Measurements from ENCODE around the gene PNPLA7.
"Not testable (repeated sequence)": the region's sequence is repeated elsewhere in the genome, so short reads cannot be mapped to it uniquely, and the experiment has no call there.

Gene PNPLA7

GRCh38 chr9:137544176-137544760 lies 5.9 kb downstream of the PNPLA7 start:
- peaks cover 11% of the 10 kb centered on the region for H3K36me3 Mint-ChIP-seq (ENCODE audit: low read depth)
- peaks cover 16% of the 10 kb centered on the region for H3K4me1 Mint-ChIP-seq (ENCODE audit: low read depth)
- peak overlapping the region; percentile 1 for H3K27ac Mint-ChIP-seq
- no peaks in the 10 kb centered on the region for H3K9me3 Mint-ChIP-seq
- H3K4me3 Mint-ChIP-seq = no peak overlapping the region
- intact Hi-C loops (cut with micrococcal nuclease) = no loop called here
- peaks cover 3% of the 10 kb centered on the region for H3K27me3 Mint-ChIP-seq

GRCh38 chr9:137543237-137543963 lies 6.8 kb downstream of the PNPLA7 start:
- Mint-ChIP-seq H3K4me1 (ENCODE audit: low read depth) (peaks cover 11% of the 10 kb centered on the region), H3K27me3 (peaks cover 3% of the 10 kb centered on the region), H3K4me3 (no peak overlapping the region), H3K36me3 (ENCODE audit: low read depth) (peaks cover 11% of the 10 kb centered on the region), H3K9me3 (no peaks in the 10 kb centered on the region), H3K27ac (no peak overlapping the region)
- intact Hi-C loops (cut with micrococcal nuclease) = no loop called here

- H3K36me3 Mint-ChIP-seq (ENCODE audit: low read depth) = peaks cover 11% of the 10 kb centered on the region
- no peaks in the 10 kb centered on the region for H3K9me3 Mint-ChIP-seq
- intact Hi-C loops (cut with micrococcal nuclease) = no loop called here
- no peaks in the 10 kb centered on the region for H3K27me3 Mint-ChIP-seq
- H3K4me3 Mint-ChIP-seq = no peak overlapping the region
- peaks cover 7% of the 10 kb centered on the region for H3K4me1 Mint-ChIP-seq (ENCODE audit: low read depth)
- no peak overlapping the region for H3K27ac Mint-ChIP-seq
These were observed 7.7 kb downstream of the PNPLA7 start for GRCh38 chr9:137542486-137542885.

- Mint-ChIP-seq H3K36me3 (ENCODE audit: low read depth) (peaks cover 21% of the 10 kb centered on the region), H3K9me3 (no peaks in the 10 kb centered on the region), H3K4me1 (ENCODE audit: low read depth) (peaks cover 20% of the 10 kb centered on the region), H3K27ac (no peak overlapping the region), H3K4me3 (no peak overlapping the region), H3K27me3 (no peaks in the 10 kb centered on the region)
- intact Hi-C loops (cut with micrococcal nuclease) = no loop called here
These were observed 9.7 kb downstream of the PNPLA7 start for GRCh38 chr9:137540536-137540935.

GRCh38 chr9:137538058-137538457 lies 12.1 kb downstream of the PNPLA7 start:
- H3K9me3 Mint-ChIP-seq = no peaks in the 10 kb centered on the region
- intact Hi-C loops (cut with micrococcal nuclease) = no loop called here
- no peak overlapping the region for H3K27ac Mint-ChIP-seq
- peaks cover 17% of the 10 kb centered on the region for H3K36me3 Mint-ChIP-seq (ENCODE audit: low read depth)
- peaks cover 20% of the 10 kb centered on the region for H3K4me1 Mint-ChIP-seq (ENCODE audit: low read depth)
- peaks cover 6% of the 10 kb centered on the region for H3K27me3 Mint-ChIP-seq
- no peak overlapping the region for H3K4me3 Mint-ChIP-seq

GRCh38 chr9:137536594-137537131 lies 13.5 kb downstream of the PNPLA7 start:
- intact Hi-C loops (cut with micrococcal nuclease); H3K4me3 Mint-ChIP-seq; H3K27ac Mint-ChIP-seq; H3K9me3 Mint-ChIP-seq: not testable (repeated sequence)
- H3K4me1 Mint-ChIP-seq (ENCODE audit: low read depth) = peaks cover 20% of the 10 kb centered on the region
- H3K36me3 Mint-ChIP-seq (ENCODE audit: low read depth) = peaks cover 10% of the 10 kb centered on the region
- peaks cover 13% of the 10 kb centered on the region for H3K27me3 Mint-ChIP-seq

- peaks cover 10% of the 10 kb centered on the region for H3K36me3 Mint-ChIP-seq (ENCODE audit: low read depth)
- H3K27ac Mint-ChIP-seq = no peak overlapping the region
- H3K4me3 Mint-ChIP-seq = no peak overlapping the region
- peaks cover 36% of the 10 kb centered on the region for H3K4me1 Mint-ChIP-seq (ENCODE audit: low read depth)
- intact Hi-C loops (cut with micrococcal nuclease) = no loop called here
- H3K27me3 Mint-ChIP-seq = peaks cover 14% of the 10 kb centered on the region
- H3K9me3 Mint-ChIP-seq = no peaks in the 10 kb centered on the region
These were observed 15.1 kb downstream of the PNPLA7 start for GRCh38 chr9:137535120-137535428.

GRCh38 chr9:137534256-137535119 lies 15.7 kb downstream of the PNPLA7 start:
- Mint-ChIP-seq H3K4me3 (no peak overlapping the region), H3K9me3 (no peaks in the 10 kb centered on the region), H3K4me1 (ENCODE audit: low read depth) (peaks cover 37% of the 10 kb centered on the region), H3K27ac (no peak overlapping the region), H3K27me3 (peaks cover 14% of the 10 kb centered on the region), H3K36me3 (ENCODE audit: low read depth) (peaks cover 10% of the 10 kb centered on the region)
- intact Hi-C loops (cut with micrococcal nuclease) = no loop called here

GRCh38 chr9:137532891-137533468 lies 17.2 kb downstream of the PNPLA7 start:
- H3K4me3 Mint-ChIP-seq; intact Hi-C loops (cut with micrococcal nuclease); H3K27ac Mint-ChIP-seq; H3K9me3 Mint-ChIP-seq: not testable (repeated sequence)
- Mint-ChIP-seq H3K27me3 (peaks cover 18% of the 10 kb centered on the region), H3K36me3 (ENCODE audit: low read depth) (peaks cover 10% of the 10 kb centered on the region), H3K4me1 (ENCODE audit: low read depth) (peaks cover 37% of the 10 kb centered on the region)

- peaks cover 4% of the 10 kb centered on the region for H3K36me3 Mint-ChIP-seq (ENCODE audit: low read depth)
- intact Hi-C loops (cut with micrococcal nuclease) = no loop called here
- H3K4me1 Mint-ChIP-seq (ENCODE audit: low read depth) = peaks cover 23% of the 10 kb centered on the region
- H3K27ac Mint-ChIP-seq = peak overlapping the region; percentile 11
- peaks cover 26% of the 10 kb centered on the region for H3K27me3 Mint-ChIP-seq
- H3K9me3 Mint-ChIP-seq = no peaks in the 10 kb centered on the region
- H3K4me3 Mint-ChIP-seq = no peak overlapping the region
These were observed 19.0 kb downstream of the PNPLA7 start for GRCh38 chr9:137531099-137531765.

- no peaks in the 10 kb centered on the region for H3K9me3 Mint-ChIP-seq
- no peak overlapping the region for H3K4me3 Mint-ChIP-seq
- peaks cover 22% of the 10 kb centered on the region for H3K4me1 Mint-ChIP-seq (ENCODE audit: low read depth)
- H3K36me3 Mint-ChIP-seq (ENCODE audit: low read depth) = no peaks in the 10 kb centered on the region
- peaks cover 26% of the 10 kb centered on the region for H3K27me3 Mint-ChIP-seq
- peak overlapping the region; percentile 11 for H3K27ac Mint-ChIP-seq
- intact Hi-C loops (cut with micrococcal nuclease) = no loop called here
These were observed 19.9 kb downstream of the PNPLA7 start for GRCh38 chr9:137530331-137530730.

- H3K36me3 Mint-ChIP-seq (ENCODE audit: low read depth) = no peaks in the 10 kb centered on the region
- intact Hi-C loops (cut with micrococcal nuclease) = loop anchor here (10.0 kb wide), 1 partner anchor 230 kb away; no protein-coding TSS in a partner anchor
These were observed 25.3 kb downstream of the PNPLA7 start for GRCh38 chr9:137524981-137525317.

GRCh38 chr9:137524161-137524980 lies 25.8 kb downstream of the PNPLA7 start:
- no peaks in the 10 kb centered on the region for H3K9me3 Mint-ChIP-seq

More at GRCh38 chr9:137524981-137525317, 25.3 kb downstream of the PNPLA7 start:
- Mint-ChIP-seq H3K27me3 (peaks cover 17% of the 10 kb centered on the region), H3K4me1 (ENCODE audit: low read depth) (peaks cover 4% of the 10 kb centered on the region), H3K27ac (no peak overlapping the region), H3K9me3 (no peaks in the 10 kb centered on the region), H3K4me3 (no peak overlapping the region)

More at GRCh38 chr9:137524161-137524980, 25.8 kb downstream of the PNPLA7 start:
- Mint-ChIP-seq H3K4me1 (ENCODE audit: low read depth) (peaks cover 4% of the 10 kb centered on the region), H3K27ac (no peak overlapping the region), H3K27me3 (peaks cover 17% of the 10 kb centered on the region), H3K36me3 (ENCODE audit: low read depth) (no peaks in the 10 kb centered on the region), H3K4me3 (no peak overlapping the region)
- intact Hi-C loops (cut with micrococcal nuclease) = loop anchor here (10.0 kb wide), 1 partner anchor 230 kb away; no protein-coding TSS in a partner anchor

Data from dendritic cell treated with granulocyte-macrophage colony-stimulating factor and Interleukin-4, amounts not matched to agents 40 ng/mL and 50 ng/mL, for 4 days (primary cell).